Measurements from ENCODE around the gene TBX5.

Gene TBX5

GRCh38 chr12:114430306-114430705 lies 24.4 kb upstream of the TBX5 start:
- H3K4me3 ChIP-seq (ENCODE audit: low read depth, low read length), result no peak overlapping the region
- TF ChIP-seq CTCF (IDR thresholded peaks at IDR 0.05; ENCODE audit: low read depth, low read length), result no peak

- H3K4me3 ChIP-seq (ENCODE audit: low read depth, low read length), result no peak overlapping the region
- TF ChIP-seq CTCF (IDR thresholded peaks at IDR 0.05; ENCODE audit: low read depth, low read length), result no peak
Measured at GRCh38 chr12:114425031-114425626, 19.2 kb upstream of the TBX5 start.

- TF ChIP-seq CTCF (IDR thresholded peaks at IDR 0.05; ENCODE audit: low read depth, low read length), result no peak
- H3K4me3 ChIP-seq (ENCODE audit: low read depth, low read length), result no peak overlapping the region
Measured at GRCh38 chr12:114420944-114421335, 15.0 kb upstream of the TBX5 start.

GRCh38 chr12:114420182-114420943 lies 14.4 kb upstream of the TBX5 start:
- H3K4me3 ChIP-seq (ENCODE audit: low read depth, low read length), result no peak overlapping the region
- TF ChIP-seq CTCF (IDR thresholded peaks at IDR 0.05; ENCODE audit: low read depth, low read length), result no peak

- H3K4me3 ChIP-seq (ENCODE audit: low read depth, low read length), result no peak overlapping the region
- TF ChIP-seq CTCF (IDR thresholded peaks at IDR 0.05; ENCODE audit: low read depth, low read length), result no peak
Measured at GRCh38 chr12:114416028-114416427, 10.1 kb upstream of the TBX5 start.

GRCh38 chr12:114415525-114415868 lies 9.6 kb upstream of the TBX5 start:
- H3K4me3 ChIP-seq (ENCODE audit: low read depth, low read length), result no peak overlapping the region
- no peak for TF ChIP-seq CTCF (IDR thresholded peaks at IDR 0.05; ENCODE audit: low read depth, low read length)

- H3K4me3 ChIP-seq (ENCODE audit: low read depth, low read length), result peak overlapping the region; percentile 91
Measured at GRCh38 chr12:114414866-114415524, 9.1 kb upstream of the TBX5 start.

More at GRCh38 chr12:114414866-114415524, 9.1 kb upstream of the TBX5 start:
- TF ChIP-seq CTCF (IDR thresholded peaks at IDR 0.05; ENCODE audit: low read depth, low read length), result no peak

All from WI38 (cell line).